GM19395 (cell line): ENCODE results near the gene THSD4.

Experiments
- ATAC-seq: cut with Tn5 transposase; IDR thresholded peaks from one replicate; pipeline ENCODE4 v1.9.1; 2021; ENCODE audit warnings: mild to moderate bottlenecking, moderate library complexity; ENCODE audit not compliant: unreplicated experiment

The THSD4 gene

DNA sequence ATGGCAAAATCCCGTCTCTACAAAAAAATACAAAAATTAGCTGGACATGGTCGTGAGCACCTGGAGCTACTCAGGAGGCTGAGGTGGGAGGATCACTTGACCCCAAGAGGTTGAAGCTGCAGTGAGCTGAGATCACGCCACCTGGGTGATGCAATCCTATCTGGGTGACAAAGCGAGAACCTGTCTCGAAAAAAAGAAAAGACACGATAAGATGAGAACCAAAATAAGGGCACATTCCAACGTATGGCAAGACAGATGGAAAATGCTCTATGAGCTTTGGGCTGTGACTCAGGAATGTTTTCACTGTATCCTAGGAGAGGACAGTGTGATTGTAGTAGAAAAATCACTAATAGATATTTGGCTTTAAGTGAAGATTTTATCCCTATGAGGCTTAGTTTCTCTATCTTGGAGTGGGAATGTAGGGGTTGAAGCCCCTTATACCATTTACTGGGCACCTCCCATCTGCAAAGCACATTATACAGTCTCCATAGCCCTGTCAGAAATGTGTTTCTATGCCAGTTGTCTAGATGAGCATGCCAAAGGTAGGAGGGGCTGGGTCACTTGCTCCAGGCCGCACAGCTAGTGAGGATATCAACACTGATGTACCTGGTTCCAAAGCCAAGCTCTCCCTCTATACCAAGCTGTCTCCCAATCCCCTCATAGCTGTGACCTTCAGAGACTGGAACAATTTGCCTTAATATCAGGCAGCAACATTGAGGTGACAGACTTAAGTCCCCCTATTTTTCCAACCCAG is 641.5 kb downstream of the THSD4 start:
- ATAC-seq: no peak

DNA sequence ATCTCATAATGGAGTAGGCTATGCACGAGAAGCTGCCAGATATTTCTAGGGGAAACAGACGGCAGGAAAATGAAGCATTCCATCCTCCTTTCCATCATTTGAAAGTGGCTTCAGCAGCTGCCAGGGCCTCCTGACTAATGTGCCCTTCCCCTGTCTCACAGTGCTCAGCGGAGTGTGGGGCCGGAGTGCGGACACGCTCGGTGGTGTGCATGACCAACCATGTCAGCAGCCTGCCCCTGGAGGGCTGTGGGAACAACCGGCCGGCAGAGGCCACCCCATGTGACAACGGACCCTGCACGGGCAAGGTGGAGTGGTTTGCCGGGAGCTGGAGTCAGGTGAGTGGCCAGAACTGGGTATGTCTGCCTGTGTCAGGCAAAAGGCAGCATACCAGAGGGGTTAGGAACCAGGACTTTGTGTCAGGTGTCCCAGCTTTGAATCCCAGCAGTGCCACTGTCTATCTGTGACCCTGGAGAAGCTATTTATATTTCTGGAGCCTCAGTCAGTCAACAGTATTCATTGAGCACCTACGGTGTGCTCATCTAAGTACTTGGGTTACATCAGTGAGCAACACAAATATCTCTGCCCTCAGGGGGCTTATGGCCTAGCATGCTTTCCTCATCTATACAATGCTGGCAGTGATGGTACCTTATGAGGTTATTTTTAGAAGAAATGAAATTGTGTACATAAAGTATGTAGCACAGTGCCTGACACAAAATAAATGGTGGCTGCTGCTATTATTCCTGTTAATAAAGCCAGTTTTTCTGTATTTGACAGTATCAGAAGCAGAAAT is 642.7 kb downstream of the THSD4 start:
- ATAC-seq: no peak

DNA sequence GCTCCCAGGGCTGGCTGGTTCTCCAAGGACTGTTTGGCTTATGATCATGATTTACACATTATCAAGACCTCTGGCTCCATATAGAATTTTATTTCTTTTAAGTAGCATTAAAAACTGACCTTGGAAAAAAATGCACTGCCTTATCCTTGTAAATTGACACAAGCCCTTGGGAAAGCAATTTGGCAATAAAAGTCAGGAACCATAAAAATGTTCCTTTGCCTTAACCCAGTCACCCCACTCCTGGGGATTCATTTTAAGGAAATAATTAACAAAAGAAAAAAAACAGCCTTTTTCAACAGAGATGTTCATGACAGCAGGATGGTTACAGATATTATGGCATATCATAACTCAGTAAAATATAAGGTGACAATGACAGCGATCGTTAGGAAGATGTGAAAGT is 643.4 kb downstream of the THSD4 start:
- ATAC-seq: no peak

DNA sequence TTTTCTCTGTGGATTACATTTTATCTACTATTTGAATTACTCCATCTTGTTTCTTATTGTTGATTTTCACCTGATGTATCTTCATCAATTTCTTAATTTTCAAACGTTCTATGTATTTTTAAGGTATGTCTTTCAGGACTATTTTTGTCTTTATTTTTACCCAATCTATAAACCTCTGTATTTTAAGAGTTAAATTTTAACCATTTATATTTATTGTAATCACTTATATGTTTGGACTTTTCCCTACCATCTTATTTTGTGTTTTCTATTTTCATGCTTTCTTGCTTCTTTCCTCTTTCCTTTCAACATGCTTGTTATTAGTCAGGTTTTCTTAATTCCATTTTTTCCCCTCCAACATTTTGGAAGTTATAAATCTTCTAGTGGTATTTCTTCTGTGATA is 645.6 kb downstream of the THSD4 start:
- ATAC-seq: no peak

DNA sequence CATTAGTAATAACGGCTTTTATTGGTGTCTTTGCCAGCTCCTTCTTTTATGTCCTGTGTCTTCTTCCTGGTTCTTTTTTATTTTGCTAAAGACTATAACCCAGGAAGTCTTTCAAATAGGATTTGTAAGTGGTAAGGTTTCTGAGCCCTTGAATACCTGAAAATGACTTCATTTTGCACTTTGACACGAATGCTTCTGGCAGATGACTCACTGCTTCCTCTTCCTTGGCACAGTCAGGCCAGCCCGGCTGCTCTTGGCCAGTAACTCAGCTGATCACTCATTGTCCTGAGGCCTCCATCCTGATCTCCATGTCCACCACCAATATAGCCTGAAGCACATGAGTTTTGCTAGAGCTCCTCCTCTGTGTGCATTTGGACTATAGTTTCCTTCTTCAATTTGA is 646.4 kb downstream of the THSD4 start:
- no peak for ATAC-seq

DNA sequence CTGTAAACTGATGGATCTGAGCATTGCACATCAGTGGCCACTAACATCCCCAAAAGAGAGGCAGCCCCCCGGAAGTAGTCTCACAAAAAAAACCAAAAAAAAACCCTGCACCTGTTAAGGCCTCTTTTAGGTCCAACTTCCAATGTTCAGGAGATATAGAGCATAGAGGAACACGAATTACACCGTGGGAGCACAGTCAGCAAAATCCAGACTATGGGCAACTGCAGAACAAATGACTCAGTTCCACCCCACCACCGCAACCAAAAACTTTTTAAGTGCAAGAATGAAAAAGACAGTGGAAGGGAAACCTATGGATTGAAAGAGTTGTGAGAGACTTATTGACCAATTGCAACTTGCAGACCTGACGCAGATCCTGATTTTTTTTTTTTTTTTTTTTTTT is 652.9 kb downstream of the THSD4 start:
- ATAC-seq: no peak

DNA sequence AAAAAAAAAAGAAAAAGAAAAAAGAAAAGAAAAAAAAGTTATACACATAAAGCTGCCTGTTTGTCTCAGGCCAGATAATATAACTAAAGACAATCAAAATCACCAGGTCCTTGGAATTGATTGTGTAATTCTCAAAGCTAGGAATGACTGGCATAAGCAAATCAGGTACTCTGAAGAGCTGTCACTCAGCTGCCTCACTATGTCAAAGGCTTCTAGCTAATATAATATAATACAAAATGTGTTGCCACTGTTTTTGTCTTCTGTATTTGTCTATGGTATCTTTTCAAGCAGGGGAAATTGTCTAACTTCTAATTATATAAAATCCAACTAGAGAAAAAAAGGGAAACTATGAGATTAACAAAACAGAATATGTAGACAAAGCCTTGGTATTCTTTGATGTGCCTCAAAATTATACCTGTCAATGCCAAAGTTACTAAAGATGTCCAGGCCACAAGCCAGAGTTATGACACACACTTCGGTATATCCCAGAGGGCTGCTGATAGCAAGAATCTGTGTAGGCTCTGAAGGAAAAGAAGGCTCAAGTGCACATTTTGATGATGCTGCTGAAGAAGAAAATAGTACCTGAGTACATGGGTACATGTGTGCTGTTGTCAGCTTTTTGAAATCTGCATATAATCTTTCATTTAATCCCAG is 658.1 kb downstream of the THSD4 start:
- ATAC-seq: no peak

DNA sequence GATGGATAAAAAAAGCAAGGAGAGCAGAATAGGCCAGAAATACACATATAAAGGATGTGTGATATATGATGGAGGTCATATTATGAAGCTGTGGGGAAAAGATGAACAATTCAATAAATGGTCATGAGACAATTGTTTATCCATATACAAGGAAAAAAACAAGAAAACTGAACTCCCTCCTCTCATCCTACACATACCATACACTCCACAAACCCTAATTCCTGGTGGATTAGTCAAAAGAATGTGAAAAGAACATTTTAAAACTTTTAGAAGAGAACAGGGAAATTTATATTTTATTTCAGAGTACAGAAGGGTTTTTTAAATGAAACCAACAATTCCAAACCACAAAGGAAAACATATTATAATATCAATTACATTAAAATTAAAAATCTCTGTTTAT is 660.6 kb downstream of the THSD4 start:
- no peak for ATAC-seq

DNA sequence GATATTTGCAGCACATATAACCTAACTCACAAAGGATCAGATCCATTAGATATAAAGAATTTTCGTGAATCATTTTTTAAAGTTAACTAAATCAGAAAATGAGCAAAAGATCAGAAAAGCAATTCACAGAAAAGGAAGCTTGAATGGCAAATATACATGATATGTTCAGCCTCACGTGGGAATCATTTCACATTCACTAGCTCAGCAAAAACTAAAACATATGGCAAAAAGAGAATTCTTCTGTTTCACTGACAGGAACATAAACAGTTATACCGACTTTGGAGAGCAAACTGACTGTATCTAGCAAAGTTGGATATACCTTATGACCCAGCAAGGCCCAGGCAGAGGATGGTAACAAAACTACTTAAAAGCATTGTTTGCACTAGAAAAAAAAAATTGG is 661.0 kb downstream of the THSD4 start:
- ATAC-seq: no peak

DNA sequence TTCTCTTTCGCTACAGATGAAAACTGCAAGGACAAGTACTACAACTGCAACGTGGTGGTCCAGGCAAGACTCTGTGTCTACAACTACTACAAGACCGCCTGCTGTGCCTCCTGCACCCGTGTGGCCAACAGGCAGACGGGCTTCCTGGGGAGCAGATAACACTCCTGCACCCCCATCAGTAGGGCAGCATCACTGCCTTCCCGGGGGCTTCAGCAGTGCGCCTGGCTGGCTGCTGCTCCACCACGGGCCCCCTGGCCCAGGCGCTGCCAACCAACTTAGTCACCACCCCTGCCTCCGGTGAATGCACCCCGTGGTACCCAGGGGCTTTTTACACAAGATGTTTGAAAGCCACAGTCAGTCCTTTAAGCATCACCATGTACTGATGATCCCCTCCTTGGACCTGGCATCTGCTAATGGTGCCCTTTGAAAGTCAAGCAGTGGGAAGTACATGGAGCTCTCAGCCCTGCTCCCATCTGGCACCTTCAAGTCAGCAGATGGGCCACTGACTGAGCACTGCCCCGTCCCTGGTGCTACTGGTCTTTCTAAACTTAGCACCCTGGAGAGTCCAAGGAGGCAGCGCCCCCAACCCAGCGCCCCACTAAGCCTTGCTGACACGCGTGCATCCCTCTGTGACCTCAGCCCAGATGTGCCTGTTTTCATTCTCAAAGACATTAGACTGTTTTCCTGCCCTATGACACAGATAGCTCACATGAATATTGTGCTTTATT is 662.1 kb downstream of the THSD4 start:
- ATAC-seq: no peak

DNA sequence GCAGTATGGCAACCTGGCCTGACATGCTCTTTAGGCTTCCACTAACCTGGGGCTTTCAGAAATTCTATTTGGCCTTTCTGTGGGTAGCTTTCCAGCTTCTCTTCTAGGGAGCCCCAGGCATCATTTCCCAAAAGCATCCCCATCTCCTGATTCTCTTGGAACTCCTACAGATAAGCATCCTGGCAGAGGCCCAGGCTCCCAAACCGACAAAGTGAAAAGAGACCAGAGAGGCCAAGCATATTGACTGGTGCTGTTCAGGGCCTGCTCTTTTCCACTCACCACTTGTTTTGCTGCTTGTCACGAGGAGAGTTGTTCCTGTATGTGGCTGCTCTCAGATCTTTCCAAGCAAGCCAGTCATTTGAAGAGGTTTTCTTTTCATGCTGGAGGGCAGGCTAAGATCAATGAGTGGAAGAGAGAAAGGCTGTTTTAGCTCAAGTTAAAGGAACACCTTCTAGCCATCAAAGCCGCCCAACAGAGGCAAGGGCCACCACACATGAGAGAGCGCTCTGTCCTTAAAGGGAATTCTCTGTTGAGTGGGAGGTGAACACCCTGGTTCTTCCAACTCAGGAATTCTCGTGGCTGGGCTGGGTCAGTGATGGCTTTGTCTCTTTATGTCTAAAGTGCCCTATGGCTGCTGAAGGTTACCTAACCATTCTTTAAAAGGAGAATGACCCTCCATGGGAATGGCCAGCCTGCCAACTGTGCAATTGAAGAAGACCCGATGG is 664.0 kb downstream of the THSD4 start:
- no peak for ATAC-seq

DNA sequence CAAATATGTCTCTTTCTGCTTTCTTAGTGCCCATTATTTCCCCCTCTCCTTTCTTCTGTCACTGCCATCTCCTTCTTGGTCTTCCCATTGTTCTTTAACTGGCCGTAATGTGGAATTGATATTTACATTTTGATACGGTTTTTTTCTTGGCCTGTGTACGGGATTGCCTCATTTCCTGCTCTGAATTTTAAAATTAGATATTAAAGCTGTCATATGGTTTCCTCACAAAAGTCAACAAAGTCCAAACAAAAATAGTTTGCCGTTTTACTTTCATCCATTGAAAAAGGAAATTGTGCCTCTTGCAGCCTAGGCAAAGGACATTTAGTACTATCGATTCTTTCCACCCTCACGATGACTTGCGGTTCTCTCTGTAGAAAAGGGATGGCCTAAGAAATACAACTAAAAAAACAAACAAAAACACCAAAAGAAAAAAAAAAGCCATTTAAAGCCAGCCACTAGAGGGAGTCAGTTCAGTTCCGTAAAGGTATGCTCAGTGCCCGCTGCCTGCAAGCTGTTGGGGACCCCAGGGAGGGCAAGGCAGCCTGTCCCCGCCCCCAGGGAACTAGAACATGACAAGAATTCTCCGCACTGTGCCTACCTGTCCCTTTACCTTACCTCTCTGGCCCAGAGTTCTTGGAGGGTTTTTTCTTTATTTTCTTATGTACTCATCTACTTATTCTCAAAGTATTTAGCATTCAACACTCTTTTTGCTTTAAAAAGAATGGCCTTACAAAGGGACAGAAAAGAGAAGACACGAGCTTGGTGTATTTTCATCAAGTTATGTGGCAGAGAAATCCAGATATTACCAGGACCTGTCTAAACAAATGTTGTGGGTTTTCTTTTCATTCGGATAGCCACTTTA is 665.1 kb downstream of the THSD4 start:
- ATAC-seq: peak; percentile 61

DNA sequence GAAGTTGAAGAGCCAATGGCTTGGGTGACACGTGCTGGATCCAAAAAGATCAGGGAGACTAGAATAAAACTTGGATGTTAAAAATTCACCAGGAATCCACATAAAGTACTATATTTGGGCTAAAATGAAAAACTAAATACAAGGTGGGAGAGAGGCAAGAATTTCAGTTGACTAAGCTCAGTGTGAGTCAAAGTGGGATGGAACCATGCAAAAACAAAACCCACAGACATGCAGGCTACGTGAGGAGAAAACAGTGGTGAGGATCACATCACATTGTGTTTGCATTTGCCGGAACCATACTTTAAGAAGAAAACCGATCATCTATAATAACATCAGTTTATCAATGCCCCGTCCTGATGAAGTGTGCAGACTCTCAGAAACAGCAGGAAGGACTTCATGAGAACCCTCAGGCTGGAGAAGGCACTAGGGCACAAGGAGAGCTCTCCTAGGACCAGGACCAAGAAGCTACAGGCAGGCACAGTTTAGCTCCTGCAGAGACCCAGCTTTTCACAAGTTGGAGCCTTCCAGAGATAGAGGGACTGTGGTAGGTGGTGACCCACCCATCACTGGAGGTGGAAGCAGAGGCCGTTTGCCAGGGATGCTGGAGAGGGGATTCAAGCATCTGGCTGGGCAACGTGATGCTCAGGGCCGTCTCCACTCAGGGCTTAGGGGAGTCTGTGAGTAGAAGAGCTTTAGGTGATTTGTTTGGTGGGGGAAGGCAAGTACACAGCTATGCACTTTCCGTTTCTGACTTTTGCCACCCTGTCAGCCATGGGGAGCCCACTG is 666.1 kb downstream of the THSD4 start:
- peak; percentile 51 for ATAC-seq

DNA sequence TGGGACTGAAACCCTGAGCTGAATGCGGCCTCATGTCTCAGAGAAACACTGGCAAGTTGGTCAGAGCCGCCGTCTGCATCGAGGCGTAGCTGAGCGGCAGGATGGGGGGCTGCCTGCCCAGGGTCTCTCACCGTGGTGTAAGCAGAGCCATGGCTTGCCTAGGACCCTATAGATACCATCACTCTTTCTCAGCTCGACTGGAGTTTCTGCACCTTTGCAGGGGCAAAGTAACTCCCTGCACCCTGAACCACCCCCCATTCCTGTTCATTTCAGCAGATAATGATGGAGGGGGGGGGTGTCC is 666.6 kb downstream of the THSD4 start:
- ATAC-seq: no peak

DNA sequence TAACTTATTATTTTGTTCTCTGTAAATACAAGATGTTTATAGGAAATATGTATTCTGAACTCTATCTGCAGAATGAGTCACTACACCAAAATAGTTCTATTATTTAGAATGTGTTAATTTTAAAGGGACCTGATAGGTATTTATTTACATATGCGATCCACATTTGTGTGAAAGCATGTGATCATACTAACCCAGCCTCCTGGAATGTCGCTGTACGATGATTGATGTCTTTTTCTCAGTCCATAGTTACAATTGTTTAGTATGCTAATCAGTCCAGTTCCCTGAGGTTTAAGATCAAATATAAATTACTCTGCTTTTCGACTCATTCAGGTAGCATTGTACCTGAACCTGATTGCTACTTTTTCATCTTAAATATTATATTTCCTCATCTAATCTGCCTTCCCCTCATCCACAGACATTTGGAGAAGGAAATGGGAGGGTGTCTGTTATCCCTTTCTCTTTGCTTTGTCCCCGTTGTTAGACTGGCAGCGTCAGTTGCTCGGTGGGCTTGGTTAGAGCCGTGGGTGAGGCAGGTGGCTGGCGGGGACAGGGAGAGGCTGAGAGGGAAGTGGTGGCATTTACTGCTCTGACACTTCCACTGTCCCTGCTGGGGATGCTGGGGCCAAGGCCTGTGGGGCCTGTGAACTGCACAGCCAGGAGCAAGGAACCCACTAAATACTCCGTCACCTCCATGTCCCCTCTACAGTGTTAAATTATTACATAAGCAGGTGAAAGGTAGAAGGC is 667.3 kb downstream of the THSD4 start:
- ATAC-seq: no peak

DNA sequence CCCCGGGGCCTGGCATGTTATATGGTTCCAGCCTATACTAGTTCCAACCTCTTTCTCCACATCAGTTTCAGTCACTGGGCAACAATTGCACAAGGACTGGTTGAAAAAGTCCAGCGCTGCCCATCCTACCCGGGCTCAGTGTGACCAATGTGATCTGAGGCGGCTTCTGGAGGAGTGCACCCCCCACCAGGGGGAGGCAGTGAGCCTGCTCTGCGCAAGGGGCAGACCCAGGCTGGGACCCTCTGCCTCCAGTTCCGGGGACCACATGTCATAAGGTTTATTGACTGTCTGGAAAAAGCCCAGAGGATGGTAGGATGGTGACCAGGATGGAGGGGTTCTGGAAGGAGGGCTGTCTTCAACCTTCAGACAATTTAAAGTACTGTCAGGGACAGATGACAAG is 669.4 kb downstream of the THSD4 start:
- no peak for ATAC-seq

DNA sequence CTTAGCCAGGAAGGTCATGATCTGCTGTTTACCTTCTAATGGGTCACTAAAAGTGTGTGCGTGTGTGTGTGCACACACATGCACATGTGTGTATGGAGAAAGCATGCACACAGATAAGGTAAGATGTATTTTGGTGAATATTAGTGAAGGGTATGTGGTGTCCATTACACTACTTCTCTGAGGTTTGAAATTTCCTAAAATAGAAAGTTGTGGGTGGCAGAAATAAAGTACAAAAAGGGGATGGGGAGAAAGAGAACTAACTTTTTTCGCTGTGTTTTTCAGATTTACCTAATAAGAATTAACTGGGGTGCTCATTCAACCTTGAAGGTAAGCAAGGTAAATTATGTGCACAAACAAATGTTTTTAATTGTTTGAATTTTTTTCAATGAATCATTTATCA is 670.7 kb downstream of the THSD4 start:
- ATAC-seq: no peak

DNA sequence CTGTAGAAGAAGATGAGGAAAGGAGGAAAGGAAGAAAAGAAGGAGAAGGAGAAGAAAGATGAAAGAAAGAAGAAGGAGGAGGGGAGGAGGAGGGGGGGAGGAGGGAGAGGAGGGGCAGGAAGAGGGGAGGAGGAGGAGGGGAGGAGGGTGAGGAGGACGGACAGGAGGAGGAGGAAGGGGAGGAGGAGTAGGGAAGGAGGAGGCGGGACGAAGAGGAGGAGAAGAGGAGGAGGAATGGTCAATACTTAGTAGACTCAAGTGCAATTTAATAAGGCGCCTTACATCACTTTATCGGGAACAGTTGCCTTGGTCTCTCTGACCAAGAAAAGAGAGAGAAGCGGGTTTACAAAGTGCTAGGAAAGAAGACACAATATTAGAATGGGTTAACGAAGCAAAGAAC is 671.4 kb downstream of the THSD4 start:
- no peak for ATAC-seq
